Measurements from ENCODE around the gene ERGIC1. TPM values are rescaled to one million over a fixed set of nuclear protein-coding genes. Genes with fewer than 3 reads are reported as not detected.
A peak's percentile ranks its signal among the peaks of the same experiment; 100 is the strongest.

The ERGIC1 gene
- total and polyA plus RNA-seq, 9 donors: 41.7 to 147 (median 92.3) TPM

DNA sequence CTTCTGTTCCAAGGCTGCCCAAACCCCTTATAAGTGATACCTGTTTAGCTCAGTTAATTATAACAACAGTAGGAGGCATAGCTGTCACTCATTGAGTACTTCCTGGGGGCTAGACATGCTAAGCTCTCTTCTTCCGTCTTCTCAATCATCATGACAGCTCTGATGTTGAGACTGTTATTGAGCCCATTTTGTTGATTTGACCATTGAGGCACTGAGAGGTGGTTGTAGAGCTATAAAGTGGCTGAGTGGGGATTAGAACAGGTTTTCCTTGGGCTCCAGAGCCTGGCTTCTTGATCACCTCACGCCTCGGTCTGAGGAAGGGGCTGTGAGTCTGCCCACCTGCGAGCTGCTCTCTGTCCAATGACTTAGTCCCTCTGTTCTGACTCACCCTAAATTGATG, 99.2 kb downstream of the ERGIC1 start:
- Histone ChIP-seq H3K4me1 (ENCODE audit: insufficient read depth) (peaks cover 2% of the 10 kb centered on the region), H3K9me3 (no peaks in the 10 kb centered on the region), H3K36me3 (no peaks in the 10 kb centered on the region), H3K27me3 (no peaks in the 10 kb centered on the region), H3K4me3 (no peak overlapping the region), H3K27ac (no peak overlapping the region)
- TF ChIP-seq EP300 (IDR thresholded peaks at IDR 0.05): no peak
- TF ChIP-seq POLR2A (IDR thresholded peaks at IDR 0.05): no peak
- TF ChIP-seq, protein P1, sequence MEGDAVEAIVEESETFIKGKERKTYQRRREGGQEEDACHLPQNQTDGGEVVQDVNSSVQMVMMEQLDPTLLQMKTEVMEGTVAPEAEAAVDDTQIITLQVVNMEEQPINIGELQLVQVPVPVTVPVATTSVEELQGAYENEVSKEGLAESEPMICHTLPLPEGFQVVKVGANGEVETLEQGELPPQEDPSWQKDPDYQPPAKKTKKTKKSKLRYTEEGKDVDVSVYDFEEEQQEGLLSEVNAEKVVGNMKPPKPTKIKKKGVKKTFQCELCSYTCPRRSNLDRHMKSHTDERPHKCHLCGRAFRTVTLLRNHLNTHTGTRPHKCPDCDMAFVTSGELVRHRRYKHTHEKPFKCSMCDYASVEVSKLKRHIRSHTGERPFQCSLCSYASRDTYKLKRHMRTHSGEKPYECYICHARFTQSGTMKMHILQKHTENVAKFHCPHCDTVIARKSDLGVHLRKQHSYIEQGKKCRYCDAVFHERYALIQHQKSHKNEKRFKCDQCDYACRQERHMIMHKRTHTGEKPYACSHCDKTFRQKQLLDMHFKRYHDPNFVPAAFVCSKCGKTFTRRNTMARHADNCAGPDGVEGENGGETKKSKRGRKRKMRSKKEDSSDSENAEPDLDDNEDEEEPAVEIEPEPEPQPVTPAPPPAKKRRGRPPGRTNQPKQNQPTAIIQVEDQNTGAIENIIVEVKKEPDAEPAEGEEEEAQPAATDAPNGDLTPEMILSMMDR (IDR thresholded peaks at IDR 0.05): no peak
- no peak for DNase-seq
- 89 to 94% (median 93%) methylated on average over 4 of the region's 4 CpGs for WGBS, 3 donors
- intact Hi-C loops (cut with DNase I): loop anchor here (2.0 to 10.0 kb wide), 3 partner anchors 220 to 458 kb away; no protein-coding TSS in a partner anchor

DNA sequence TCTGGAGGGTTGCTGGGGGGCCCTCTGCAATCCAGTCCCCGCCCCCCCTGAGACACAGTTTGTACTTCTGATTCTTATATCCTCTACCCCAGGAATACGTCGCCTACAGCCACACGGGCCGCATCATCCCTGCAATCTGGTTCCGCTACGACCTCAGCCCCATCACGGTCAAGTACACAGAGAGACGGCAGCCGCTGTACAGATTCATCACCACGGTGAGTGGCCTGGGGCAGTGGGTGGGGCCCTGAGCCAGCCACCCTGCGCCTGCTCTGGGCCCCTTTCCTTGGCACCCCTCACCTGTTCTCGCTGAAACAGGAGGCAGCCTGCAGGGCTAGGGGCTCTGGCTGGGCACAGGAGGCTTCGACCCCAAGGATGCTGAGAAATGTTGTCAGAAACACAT, 101.0 kb downstream of the ERGIC1 start:
- no peak for TF ChIP-seq EP300 (IDR thresholded peaks at IDR 0.05)
- TF ChIP-seq POLR2A (IDR thresholded peaks at IDR 0.05): no peak
- TF ChIP-seq, protein P1 (IDR thresholded peaks at IDR 0.05): no peak
- Histone ChIP-seq H3K9me3 (no peaks in the 10 kb centered on the region), H3K27ac (no peak overlapping the region), H3K4me3 (no peak overlapping the region), H3K4me1 (ENCODE audit: insufficient read depth) (peaks cover 2% of the 10 kb centered on the region), H3K27me3 (no peaks in the 10 kb centered on the region), H3K36me3 (no peaks in the 10 kb centered on the region)
- WGBS, 3 donors: 83 to 90% (median 86%) methylated on average over 14 of the region's 14 CpGs
- intact Hi-C loops (cut with DNase I): loop anchor here in 2 of 4 donors (10.0 kb wide), 2 partner anchors 450 to 460 kb away; no protein-coding TSS in a partner anchor
- DNase-seq: no peak

DNA sequence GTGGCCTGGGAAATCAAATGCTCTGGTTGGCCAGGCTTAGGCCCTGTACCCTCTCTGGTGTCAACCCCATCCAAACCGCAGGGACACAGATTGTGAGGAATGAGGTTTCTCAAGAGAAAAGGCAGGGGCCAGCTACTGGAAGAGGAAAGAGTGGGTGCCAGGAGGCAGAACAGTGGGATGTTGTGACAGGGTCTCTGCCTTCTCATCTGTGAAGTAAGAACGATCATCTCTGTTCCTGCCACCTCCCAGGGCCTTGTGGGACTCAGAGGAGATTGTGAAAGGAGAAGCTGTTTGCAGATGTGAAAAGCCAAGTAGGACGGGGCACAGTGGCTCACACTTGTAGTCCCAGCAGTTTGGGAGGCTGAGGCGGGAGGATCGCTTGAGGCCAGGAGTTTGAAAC, 102.3 kb downstream of the ERGIC1 start:
- Histone ChIP-seq H3K9me3 (no peaks in the 10 kb centered on the region), H3K27ac (no peak overlapping the region), H3K4me3 (no peak overlapping the region), H3K36me3 (no peaks in the 10 kb centered on the region), H3K4me1 (ENCODE audit: insufficient read depth) (peaks cover 2% of the 10 kb centered on the region), H3K27me3 (no peaks in the 10 kb centered on the region)
- TF ChIP-seq, protein P1 (IDR thresholded peaks at IDR 0.05): no peak
- TF ChIP-seq EP300 (IDR thresholded peaks at IDR 0.05) (no peak), POLR2A (IDR thresholded peaks at IDR 0.05) (no peak)
- intact Hi-C loops (cut with DNase I): loop anchor here in 2 of 4 donors (10.0 kb wide), 2 partner anchors 452 to 462 kb away; no protein-coding TSS in a partner anchor
- 93 to 97% (median 97%) methylated on average over 5 of the region's 5 CpGs for WGBS, 3 donors
- DNase-seq: no peak

DNA sequence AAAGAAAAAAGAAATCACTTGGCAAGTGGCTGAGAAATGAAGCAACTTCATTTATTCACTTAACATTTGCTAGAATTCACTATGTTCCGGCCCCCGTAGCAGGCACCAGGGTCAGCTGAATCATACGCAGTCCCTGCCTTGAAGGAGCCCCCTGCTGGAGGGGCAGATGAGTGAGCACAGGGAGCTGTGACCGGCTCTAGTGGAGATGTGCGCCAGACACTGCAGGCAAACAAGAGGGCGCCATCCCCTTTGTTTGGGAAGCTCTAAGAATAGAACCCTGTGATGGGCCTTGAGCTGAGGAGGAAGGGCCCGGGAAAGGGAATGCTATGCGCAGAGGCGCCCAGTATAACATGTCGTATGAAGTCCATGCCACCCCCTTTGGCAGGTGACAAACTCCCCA, 105.0 kb downstream of the ERGIC1 start:
- Histone ChIP-seq H3K36me3 (no peaks in the 10 kb centered on the region), H3K4me3 (no peak overlapping the region), H3K27ac (no peak overlapping the region), H3K4me1 (ENCODE audit: insufficient read depth) (no peaks in the 10 kb centered on the region), H3K9me3 (no peaks in the 10 kb centered on the region), H3K27me3 (no peaks in the 10 kb centered on the region)
- 79 to 86% (median 84%) methylated on average over 10 of the region's 10 CpGs for WGBS, 3 donors
- no peak for TF ChIP-seq POLR2A (IDR thresholded peaks at IDR 0.05)
- TF ChIP-seq, protein P1 (IDR thresholded peaks at IDR 0.05): no peak
- no peak for TF ChIP-seq EP300 (IDR thresholded peaks at IDR 0.05)
- peak in 1 of 5 donors; percentile 26 for DNase-seq
- intact Hi-C loops (cut with DNase I): loop anchor here in 2 of 4 donors (10.0 kb wide), 2 partner anchors 454 to 464 kb away; no protein-coding TSS in a partner anchor

Measured in ovary (tissue), 9 donors.